Osteocyte (in vitro differentiated cells): Measurements from ENCODE around the gene DNLZ. TPM values are rescaled to one million over a fixed set of nuclear protein-coding genes. Genes with fewer than 3 reads are reported as not detected.
"Not testable (repeated sequence)": the region's sequence is repeated elsewhere in the genome, so short reads cannot be mapped to it uniquely, and the experiment has no call there.

Experiments used
- DNase-seq: peaks from one replicate; pipeline ENCODE4 v3.0.0; 2021; ENCODE audit warnings: mixed read lengths; ENCODE audit not compliant: unreplicated experiment; ENCODE audit errors: extremely low spot score
- H3K27ac Mint-ChIP-seq: one replicate; pipeline ENCODE4 v1.8.0; 2021; ENCODE audit warnings: mild to moderate bottlenecking, mixed read lengths; ENCODE audit not compliant: unreplicated experiment
- H3K27me3 Mint-ChIP-seq: one replicate; pipeline ENCODE4 v1.8.0; 2021; ENCODE audit warnings: mixed read lengths; ENCODE audit not compliant: unreplicated experiment
- H3K36me3 Mint-ChIP-seq: one replicate; pipeline ENCODE4 v1.8.0; 2021; ENCODE audit warnings: mixed read lengths; ENCODE audit not compliant: unreplicated experiment
- H3K4me1 Mint-ChIP-seq: one replicate; pipeline ENCODE4 v1.8.0; 2021; ENCODE audit warnings: mixed read lengths; ENCODE audit not compliant: unreplicated experiment
- H3K4me3 Mint-ChIP-seq: one replicate; pipeline ENCODE4 v1.8.0; 2021; ENCODE audit warnings: mild to moderate bottlenecking, moderate library complexity, mixed read lengths; ENCODE audit not compliant: unreplicated experiment
- H3K9me3 Mint-ChIP-seq: one replicate; pipeline ENCODE4 v1.8.0; 2021; ENCODE audit warnings: mixed read lengths; ENCODE audit not compliant: unreplicated experiment
- CTCF ChIP-seq: fragments of 200-600 bp; sonication (generic); IDR thresholded peaks from 2 replicates; pipeline ENCODE4 v1.5.0; 2021; ENCODE audit warnings: antibody characterized with exemption, mild to moderate bottlenecking, moderate library complexity
- total RNA-seq: library from RNA; stranded (reverse); gene quantifications from 2 replicates; pipeline ENCODE4 v1.2.1, GENCODE V29; 2021

The DNLZ gene
- total RNA-seq, 1 donor from 2014 or later, result 17.6 TPM

GRCh38 chr9:136319244-136319643 is 44.3 kb downstream of the DNLZ start:
- H3K9me3 Mint-ChIP-seq, result peaks cover 11% of the 10 kb centered on the region
- not testable (repeated sequence) for H3K36me3 Mint-ChIP-seq, H3K27ac Mint-ChIP-seq

GRCh38 chr9:136318776-136319241 is 44.7 kb downstream of the DNLZ start:
- TF ChIP-seq CTCF, result no peak
- peaks cover 2% of the 10 kb centered on the region for H3K36me3 Mint-ChIP-seq
- H3K27me3 Mint-ChIP-seq, result peaks cover 19% of the 10 kb centered on the region

More at GRCh38 chr9:136319244-136319643, 44.3 kb downstream of the DNLZ start:
- not testable (repeated sequence) for DNase-seq, H3K4me3 Mint-ChIP-seq, H3K4me1 Mint-ChIP-seq
- peaks cover 20% of the 10 kb centered on the region for H3K27me3 Mint-ChIP-seq

GRCh38 chr9:136318111-136318775 is 45.3 kb downstream of the DNLZ start:
- peaks cover 2% of the 10 kb centered on the region for H3K36me3 Mint-ChIP-seq
- H3K4me3 Mint-ChIP-seq, result no peak overlapping the region
- no peak overlapping the region for H3K27ac Mint-ChIP-seq
- TF ChIP-seq CTCF, result no peak
- H3K4me1 Mint-ChIP-seq, result no peaks in the 10 kb centered on the region
- H3K27me3 Mint-ChIP-seq, result peaks cover 14% of the 10 kb centered on the region
- DNase-seq, result no peak
- H3K9me3 Mint-ChIP-seq, result peaks cover 11% of the 10 kb centered on the region

More at GRCh38 chr9:136318776-136319241, 44.7 kb downstream of the DNLZ start:
- peaks cover 11% of the 10 kb centered on the region for H3K9me3 Mint-ChIP-seq
- DNase-seq, result no peak
- H3K27ac Mint-ChIP-seq, result no peak overlapping the region
- H3K4me3 Mint-ChIP-seq, result no peak overlapping the region
- H3K4me1 Mint-ChIP-seq, result peaks cover 4% of the 10 kb centered on the region

- Mint-ChIP-seq H3K36me3 (peaks cover 2% of the 10 kb centered on the region), H3K9me3 (peaks cover 11% of the 10 kb centered on the region), H3K4me3 (no peak overlapping the region), H3K27ac (no peak overlapping the region), H3K27me3 (peaks cover 10% of the 10 kb centered on the region), H3K4me1 (no peaks in the 10 kb centered on the region)
- no peak for TF ChIP-seq CTCF
- no peak for DNase-seq
These were observed 45.8 kb downstream of the DNLZ start for GRCh38 chr9:136317695-136318094.

GRCh38 chr9:136316896-136317676 is 46.5 kb downstream of the DNLZ start:
- peaks cover 11% of the 10 kb centered on the region for H3K9me3 Mint-ChIP-seq
- peaks cover 2% of the 10 kb centered on the region for H3K36me3 Mint-ChIP-seq
- H3K4me3 Mint-ChIP-seq, result no peak overlapping the region
- no peak overlapping the region for H3K27ac Mint-ChIP-seq
- DNase-seq, result no peak
- H3K4me1 Mint-ChIP-seq, result no peaks in the 10 kb centered on the region
- TF ChIP-seq CTCF, result no peak
- peaks cover 5% of the 10 kb centered on the region for H3K27me3 Mint-ChIP-seq
